ENCODE data around the gene ELMOD1.

DNA sequence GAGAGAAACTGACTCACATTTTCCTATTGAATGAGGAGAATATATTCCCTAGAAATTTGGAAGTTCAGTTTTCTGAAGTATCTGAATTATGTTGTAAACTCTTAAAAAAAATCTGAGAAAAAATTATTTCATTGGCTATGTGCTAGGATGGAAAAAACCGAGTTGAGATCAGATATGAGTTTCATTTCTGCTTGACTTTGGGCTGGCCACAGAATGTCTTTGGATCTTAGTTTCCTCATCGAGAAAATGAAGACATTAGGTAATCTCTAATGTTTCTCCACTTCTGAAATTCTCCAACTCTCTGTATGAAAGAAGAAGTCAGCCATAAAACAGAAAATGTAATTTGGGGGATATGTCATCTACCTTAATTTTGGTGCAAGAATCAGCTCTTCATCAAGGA, 92.1 kb downstream of the ELMOD1 start:
- TF ChIP-seq, protein P1, sequence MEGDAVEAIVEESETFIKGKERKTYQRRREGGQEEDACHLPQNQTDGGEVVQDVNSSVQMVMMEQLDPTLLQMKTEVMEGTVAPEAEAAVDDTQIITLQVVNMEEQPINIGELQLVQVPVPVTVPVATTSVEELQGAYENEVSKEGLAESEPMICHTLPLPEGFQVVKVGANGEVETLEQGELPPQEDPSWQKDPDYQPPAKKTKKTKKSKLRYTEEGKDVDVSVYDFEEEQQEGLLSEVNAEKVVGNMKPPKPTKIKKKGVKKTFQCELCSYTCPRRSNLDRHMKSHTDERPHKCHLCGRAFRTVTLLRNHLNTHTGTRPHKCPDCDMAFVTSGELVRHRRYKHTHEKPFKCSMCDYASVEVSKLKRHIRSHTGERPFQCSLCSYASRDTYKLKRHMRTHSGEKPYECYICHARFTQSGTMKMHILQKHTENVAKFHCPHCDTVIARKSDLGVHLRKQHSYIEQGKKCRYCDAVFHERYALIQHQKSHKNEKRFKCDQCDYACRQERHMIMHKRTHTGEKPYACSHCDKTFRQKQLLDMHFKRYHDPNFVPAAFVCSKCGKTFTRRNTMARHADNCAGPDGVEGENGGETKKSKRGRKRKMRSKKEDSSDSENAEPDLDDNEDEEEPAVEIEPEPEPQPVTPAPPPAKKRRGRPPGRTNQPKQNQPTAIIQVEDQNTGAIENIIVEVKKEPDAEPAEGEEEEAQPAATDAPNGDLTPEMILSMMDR (IDR thresholded peaks at IDR 0.05): no peak
- TF ChIP-seq POLR2A (IDR thresholded peaks at IDR 0.05) (no peak), POLR2AphosphoS5 (IDR thresholded peaks at IDR 0.05) (no peak), EP300 (IDR thresholded peaks at IDR 0.05) (no peak)
